ENCODE data around the gene SMOC2.
"Not testable (repeated sequence)": the region's sequence is repeated elsewhere in the genome, so short reads cannot be mapped to it uniquely, and the experiment has no call there.

The SMOC2 gene

GRCh38 chr6:168542301-168542700, 101.3 kb downstream of the SMOC2 start:
- no peak for DNase-seq

GRCh38 chr6:168545428-168545827, 104.4 kb downstream of the SMOC2 start:
- no peak for DNase-seq

GRCh38 chr6:168546151-168546550, 105.2 kb downstream of the SMOC2 start:
- no peak for DNase-seq

GRCh38 chr6:168546730-168547129, 105.7 kb downstream of the SMOC2 start:
- DNase-seq: no peak

GRCh38 chr6:168550326-168550725, 109.3 kb downstream of the SMOC2 start:
- no peak for DNase-seq

GRCh38 chr6:168554472-168554871, 113.5 kb downstream of the SMOC2 start:
- no peak for DNase-seq

- DNase-seq: no peak
Measured at GRCh38 chr6:168554898-168555617, 114.1 kb downstream of the SMOC2 start.

GRCh38 chr6:168555618-168556273, 114.8 kb downstream of the SMOC2 start:
- no peak for DNase-seq

- DNase-seq: no peak
Measured at GRCh38 chr6:168557512-168557911, 116.5 kb downstream of the SMOC2 start.

- DNase-seq: no peak
Measured at GRCh38 chr6:168558686-168559085, 117.7 kb downstream of the SMOC2 start.

GRCh38 chr6:168559574-168560098, 118.7 kb downstream of the SMOC2 start:
- no peak for DNase-seq

- no peak for DNase-seq
Measured at GRCh38 chr6:168560126-168560525, 119.1 kb downstream of the SMOC2 start.

- no peak for DNase-seq
Measured at GRCh38 chr6:168562576-168563151, 121.7 kb downstream of the SMOC2 start.

- no peak for DNase-seq
Measured at GRCh38 chr6:168563656-168564055, 122.7 kb downstream of the SMOC2 start.

GRCh38 chr6:168565112-168565511, 124.1 kb downstream of the SMOC2 start:
- DNase-seq: no peak

- DNase-seq: no peak
Measured at GRCh38 chr6:168570211-168570610, 129.2 kb downstream of the SMOC2 start.

GRCh38 chr6:168571268-168571667, 130.3 kb downstream of the SMOC2 start:
- no peak for DNase-seq

GRCh38 chr6:168573276-168573835, 132.4 kb downstream of the SMOC2 start:
- DNase-seq: not testable (repeated sequence)

- no peak for DNase-seq
Measured at GRCh38 chr6:168574075-168574698, 133.2 kb downstream of the SMOC2 start.

- DNase-seq: no peak
Measured at GRCh38 chr6:168574699-168575195, 133.8 kb downstream of the SMOC2 start.

- no peak for DNase-seq
Measured at GRCh38 chr6:168575346-168576098, 134.5 kb downstream of the SMOC2 start.

- no peak for DNase-seq
Measured at GRCh38 chr6:168576388-168576787, 135.4 kb downstream of the SMOC2 start.

All from fibroblast of skin of right quadriceps (primary cell).